Measurements from ENCODE around the gene ITGA6.

DNA sequence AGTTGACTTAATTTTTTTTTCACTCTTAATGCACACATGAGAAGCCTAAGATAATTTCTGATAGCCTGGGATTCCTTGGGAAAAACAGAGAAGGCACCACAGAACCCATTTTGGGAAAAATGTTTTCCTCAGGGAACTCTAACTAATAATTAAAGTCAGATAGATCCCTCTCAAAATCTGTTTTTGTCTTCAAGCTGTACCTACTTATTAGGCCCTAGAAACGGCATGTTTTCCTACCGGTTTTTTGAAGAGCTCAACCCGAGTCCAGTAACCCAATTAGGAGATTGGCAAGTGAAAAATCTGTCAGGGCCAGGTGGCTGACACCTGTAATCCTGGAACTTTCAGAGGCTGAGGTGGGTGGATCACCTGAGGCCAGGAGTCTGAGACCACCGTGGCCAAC, 112.4 kb downstream of the ITGA6 start:
- TF ChIP-seq, protein P1, sequence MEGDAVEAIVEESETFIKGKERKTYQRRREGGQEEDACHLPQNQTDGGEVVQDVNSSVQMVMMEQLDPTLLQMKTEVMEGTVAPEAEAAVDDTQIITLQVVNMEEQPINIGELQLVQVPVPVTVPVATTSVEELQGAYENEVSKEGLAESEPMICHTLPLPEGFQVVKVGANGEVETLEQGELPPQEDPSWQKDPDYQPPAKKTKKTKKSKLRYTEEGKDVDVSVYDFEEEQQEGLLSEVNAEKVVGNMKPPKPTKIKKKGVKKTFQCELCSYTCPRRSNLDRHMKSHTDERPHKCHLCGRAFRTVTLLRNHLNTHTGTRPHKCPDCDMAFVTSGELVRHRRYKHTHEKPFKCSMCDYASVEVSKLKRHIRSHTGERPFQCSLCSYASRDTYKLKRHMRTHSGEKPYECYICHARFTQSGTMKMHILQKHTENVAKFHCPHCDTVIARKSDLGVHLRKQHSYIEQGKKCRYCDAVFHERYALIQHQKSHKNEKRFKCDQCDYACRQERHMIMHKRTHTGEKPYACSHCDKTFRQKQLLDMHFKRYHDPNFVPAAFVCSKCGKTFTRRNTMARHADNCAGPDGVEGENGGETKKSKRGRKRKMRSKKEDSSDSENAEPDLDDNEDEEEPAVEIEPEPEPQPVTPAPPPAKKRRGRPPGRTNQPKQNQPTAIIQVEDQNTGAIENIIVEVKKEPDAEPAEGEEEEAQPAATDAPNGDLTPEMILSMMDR (IDR thresholded peaks at IDR 0.05) = no peak
- TF ChIP-seq, protein P2, sequence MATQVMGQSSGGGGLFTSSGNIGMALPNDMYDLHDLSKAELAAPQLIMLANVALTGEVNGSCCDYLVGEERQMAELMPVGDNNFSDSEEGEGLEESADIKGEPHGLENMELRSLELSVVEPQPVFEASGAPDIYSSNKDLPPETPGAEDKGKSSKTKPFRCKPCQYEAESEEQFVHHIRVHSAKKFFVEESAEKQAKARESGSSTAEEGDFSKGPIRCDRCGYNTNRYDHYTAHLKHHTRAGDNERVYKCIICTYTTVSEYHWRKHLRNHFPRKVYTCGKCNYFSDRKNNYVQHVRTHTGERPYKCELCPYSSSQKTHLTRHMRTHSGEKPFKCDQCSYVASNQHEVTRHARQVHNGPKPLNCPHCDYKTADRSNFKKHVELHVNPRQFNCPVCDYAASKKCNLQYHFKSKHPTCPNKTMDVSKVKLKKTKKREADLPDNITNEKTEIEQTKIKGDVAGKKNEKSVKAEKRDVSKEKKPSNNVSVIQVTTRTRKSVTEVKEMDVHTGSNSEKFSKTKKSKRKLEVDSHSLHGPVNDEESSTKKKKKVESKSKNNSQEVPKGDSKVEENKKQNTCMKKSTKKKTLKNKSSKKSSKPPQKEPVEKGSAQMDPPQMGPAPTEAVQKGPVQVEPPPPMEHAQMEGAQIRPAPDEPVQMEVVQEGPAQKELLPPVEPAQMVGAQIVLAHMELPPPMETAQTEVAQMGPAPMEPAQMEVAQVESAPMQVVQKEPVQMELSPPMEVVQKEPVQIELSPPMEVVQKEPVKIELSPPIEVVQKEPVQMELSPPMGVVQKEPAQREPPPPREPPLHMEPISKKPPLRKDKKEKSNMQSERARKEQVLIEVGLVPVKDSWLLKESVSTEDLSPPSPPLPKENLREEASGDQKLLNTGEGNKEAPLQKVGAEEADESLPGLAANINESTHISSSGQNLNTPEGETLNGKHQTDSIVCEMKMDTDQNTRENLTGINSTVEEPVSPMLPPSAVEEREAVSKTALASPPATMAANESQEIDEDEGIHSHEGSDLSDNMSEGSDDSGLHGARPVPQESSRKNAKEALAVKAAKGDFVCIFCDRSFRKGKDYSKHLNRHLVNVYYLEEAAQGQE (IDR thresholded peaks at IDR 0.05; ENCODE audit: insufficient read depth in 1 of 2, low read depth in 2 of 2, low read length in 1 of 2) = no peak
- TF ChIP-seq SIN3A (IDR thresholded peaks at IDR 0.05; ENCODE audit: borderline replicate concordance, insufficient read depth, low read depth, low read length) = no peak
